ENCODE results near the gene MAP2K5. TPM values are rescaled to one million over a fixed set of nuclear protein-coding genes. Genes with fewer than 3 reads are reported as not detected.

Gene MAP2K5
- total and polyA plus RNA-seq, 7 donors: 9.8 to 24.0 (median 16.5) TPM

- no peak overlapping the region for H3K27ac ChIP-seq
- intact Hi-C loops (cut with DNase I): loop anchor here in 1 of 2 donors (10.0 kb wide), 1 partner anchor 328 kb away; no protein-coding TSS in a partner anchor
- H3K27me3 ChIP-seq (ENCODE audit: insufficient read depth in 3 of 3, low read length in 2 of 3): no peaks in the 10 kb centered on the region
- TF ChIP-seq CTCF (IDR thresholded peaks at IDR 0.05): no peak
- DNase-seq: no peak
- H3K36me3 ChIP-seq (ENCODE audit: insufficient read depth in 1 of 2, low read depth in 1 of 2): peaks cover 0 to 34% of the 10 kb centered on the region in 2 donors
- 89 to 91% (median 91%) methylated on average over 11 of the region's 11 CpGs for WGBS, 3 donors
- H3K4me1 ChIP-seq: no peaks in the 10 kb centered on the region
- no peaks in the 10 kb centered on the region for H3K9me3 ChIP-seq
- H3K4me3 ChIP-seq: no peak overlapping the region
- ATAC-seq: peak in 1 of 4 donors; percentile 48
Measured at GRCh38 chr15:67506775-67507747, 35.4 kb upstream of the MAP2K5 start.

- H3K27ac ChIP-seq: no peak overlapping the region
- TF ChIP-seq CTCF (IDR thresholded peaks at IDR 0.05): no peak
- peaks cover 0 to 48% of the 10 kb centered on the region in 2 donors for H3K36me3 ChIP-seq (ENCODE audit: insufficient read depth in 1 of 2, low read depth in 1 of 2)
- intact Hi-C loops (cut with DNase I): loop anchor here in 1 of 2 donors (10.0 kb wide), 1 partner anchor 326 kb away; no protein-coding TSS in a partner anchor
- no peaks in the 10 kb centered on the region for H3K9me3 ChIP-seq
- no peak overlapping the region for H3K4me3 ChIP-seq
- no peak for DNase-seq
- H3K27me3 ChIP-seq (ENCODE audit: insufficient read depth in 3 of 3, low read length in 2 of 3): no peaks in the 10 kb centered on the region
- H3K4me1 ChIP-seq: no peaks in the 10 kb centered on the region
- no peak for ATAC-seq
- 91 to 94% (median 92%) methylated on average over 3 of the region's 3 CpGs for WGBS, 3 donors
Measured at GRCh38 chr15:67508407-67508806, 34.1 kb upstream of the MAP2K5 start.

DNA sequence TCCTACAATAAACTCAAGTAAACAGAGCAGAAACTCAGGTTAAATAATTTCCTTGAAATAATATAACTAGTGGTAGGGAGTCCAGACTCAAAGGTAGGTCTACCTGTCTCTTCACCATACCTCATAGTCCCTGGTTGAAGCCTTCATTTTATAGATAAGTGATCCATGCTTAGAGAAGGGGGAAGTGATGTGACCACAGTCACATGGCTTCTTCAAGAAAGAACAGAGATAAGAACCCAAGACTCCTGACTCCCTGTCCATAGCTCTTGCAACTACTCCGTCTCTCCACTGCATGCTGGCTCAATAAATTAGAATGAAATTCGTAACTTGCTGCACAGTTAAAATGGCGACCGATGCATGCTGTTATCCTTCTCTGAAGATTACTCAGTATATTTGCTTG lies 32.6 kb upstream of the MAP2K5 start:
- no peak for TF ChIP-seq CTCF (IDR thresholded peaks at IDR 0.05)
- DNase-seq (no peak), ATAC-seq (no peak)
- Histone ChIP-seq H3K27ac (no peak overlapping the region), H3K4me1 (no peaks in the 10 kb centered on the region), H3K9me3 (no peaks in the 10 kb centered on the region), H3K27me3 (ENCODE audit: insufficient read depth in 3 of 3, low read length in 2 of 3) (no peaks in the 10 kb centered on the region), H3K4me3 (no peak overlapping the region), H3K36me3 (ENCODE audit: insufficient read depth in 1 of 2, low read depth in 1 of 2) (peaks cover 0 to 63% of the 10 kb centered on the region in 2 donors)
- intact Hi-C loops (cut with DNase I): loop anchor here in 1 of 2 donors (10.0 kb wide), 1 partner anchor 325 kb away; no protein-coding TSS in a partner anchor
- 91 to 96% (median 94%) methylated on average over 4 of the region's 4 CpGs for WGBS, 3 donors

DNA sequence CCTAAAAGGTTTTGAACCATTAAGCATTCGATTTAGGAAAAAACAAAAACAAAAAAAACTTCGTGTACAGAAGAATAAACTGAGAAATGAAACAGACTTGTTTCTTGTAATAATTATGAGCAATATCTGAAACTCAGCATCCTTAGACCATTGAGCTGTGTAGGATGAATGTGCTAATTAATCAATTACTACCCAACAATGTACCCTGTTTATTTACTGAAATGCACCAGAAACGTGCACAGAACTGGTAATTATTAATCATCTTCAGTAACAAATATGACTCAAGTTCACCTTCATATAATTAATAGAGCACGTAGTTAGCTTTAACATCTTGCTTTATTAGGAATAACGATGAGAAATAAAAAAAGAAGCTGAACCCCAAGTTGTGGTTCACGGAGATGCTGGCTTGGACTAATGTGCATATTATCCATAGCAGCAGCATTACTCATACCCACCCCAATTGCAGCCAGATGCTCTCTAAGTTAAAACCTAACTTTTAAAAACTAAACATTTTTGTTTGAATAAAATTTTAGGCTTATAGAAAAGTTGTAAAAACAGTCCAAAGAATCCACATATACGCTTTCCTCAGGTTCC lies 31.8 kb upstream of the MAP2K5 start:
- Histone ChIP-seq H3K4me1 (no peaks in the 10 kb centered on the region), H3K27ac (no peak overlapping the region), H3K4me3 (no peak overlapping the region), H3K27me3 (ENCODE audit: insufficient read depth in 3 of 3, low read length in 2 of 3) (no peaks in the 10 kb centered on the region), H3K9me3 (no peaks in the 10 kb centered on the region), H3K36me3 (ENCODE audit: insufficient read depth in 1 of 2, low read depth in 1 of 2) (peaks cover 4 to 71% of the 10 kb centered on the region in 2 donors)
- no peak for TF ChIP-seq CTCF (IDR thresholded peaks at IDR 0.05)
- DNase-seq: no peak
- no peak for ATAC-seq
- intact Hi-C loops (cut with DNase I): no loop called here
- WGBS, 3 donors: 86 to 92% (median 91%) methylated on average over 7 of the region's 7 CpGs

Measured in psoas muscle (tissue), 8 donors.